K562 (cell line): ENCODE results near the gene LTO1. TPM values are rescaled to one million over a fixed set of nuclear protein-coding genes. Genes with fewer than 3 reads are reported as not detected.

Experiments
- ATAC-seq: fragments of 200-7000 bp; cut with Tn5 transposase; 3 replicates; pipeline ENCODE4 v1.9.1; 2020; ENCODE audit warnings: moderate library complexity
- BruUV-seq: library from RNA; stranded (reverse); fragments of 400-500 nt; replicated peaks from 2 replicates; lab custom pipeline; 2021; lab: Mats Ljungman, UMichigan
- CTCF ChIA-PET: fragments of 300-600 bp; formaldehyde crosslinking; extraction: SDS; loops from one replicate; lab custom pipeline; 2021; ENCODE audit warnings: low intra/inter-chr PET ratio; lab: Yijun Ruan, JAX
- POLR2A ChIA-PET: fragments of 300-600, 350-650 bp; sonication (Branson Sonifier 250); formaldehyde crosslinking; extraction: SDS; loops from one replicate; lab custom pipeline; 2021; ENCODE audit warnings: antibody characterized with exemption, inconsistent platforms; lab: Yijun Ruan, JAX
- DNase-seq, 4 experiments: peaks; one replicate each; pipeline versions ENCODE4 v3.0.0 to v3.0.0-alpha.2; 2011 to 2018; ENCODE audit warnings: low spot score in 3 of 4, mixed read lengths in 3 of 4; ENCODE audit errors: extremely low read depth in 1 of 4
- FAIRE-seq: peaks from 2 replicates; lab custom pipeline; 2011; peaks lifted over from hg19 to GRCh38; lab: Jason Lieb, UNC
- H2AFZ ChIP-seq: 2 replicates; pipeline ENCODE4 v1.6.0; 2011; ENCODE audit warnings: low read depth, low read length, control low read depth, inconsistent platforms
- H3K27ac ChIP-seq: fragments of 200-600 bp; 3 replicates; pipeline ENCODE4 v1.8.0; 2011; ENCODE audit warnings: low read depth, mild to moderate bottlenecking, control low read depth, inconsistent platforms, low read length, moderate library complexity, mixed read lengths; ENCODE audit errors: extremely low read depth
- H3K27me3 ChIP-seq, 2 experiments: fragments of 300-600 bp in 1 of 2; 2 replicates in 1 of 2; 3 replicates in 1 of 2; pipeline versions ENCODE4 v1.6.0 to v1.8.0; 2011; ENCODE audit warnings: inconsistent platforms in 2 of 2, low read length in 2 of 2, mild to moderate bottlenecking in 1 of 2, mixed read lengths in 1 of 2, moderate library complexity in 1 of 2; ENCODE audit not compliant: control insufficient read depth in 2 of 2, insufficient read depth in 2 of 2
- H3K36me3 ChIP-seq: fragments of 300-600 bp; 3 replicates; pipeline ENCODE4 v1.8.0; 2011; ENCODE audit warnings: mild to moderate bottlenecking, low read length, inconsistent platforms; ENCODE audit not compliant: control insufficient read depth, insufficient read depth
- H3K4me1 ChIP-seq, 2 experiments: fragments of 200-600 bp in 1 of 2; replicated peaks in 1 of 2; 2 replicates in 1 of 2; 3 replicates in 1 of 2; pipeline versions ENCODE4 v1.5.1 to v1.8.0; 2011; ENCODE audit warnings: inconsistent platforms in 2 of 2, low read length in 2 of 2, mild to moderate bottlenecking in 1 of 2, mixed read lengths in 1 of 2, moderate library complexity in 1 of 2; ENCODE audit not compliant: control insufficient read depth in 2 of 2, insufficient read depth in 2 of 2
- H3K4me2 ChIP-seq: 2 replicates; pipeline ENCODE4 v1.6.1; 2011; ENCODE audit warnings: low read length, control low read depth, inconsistent platforms, mixed read lengths; ENCODE audit not compliant: insufficient read depth
- H3K4me3 ChIP-seq: fragments of 200-600 bp; sonication (generic), shearing (Covaris generic); 2 replicates; pipeline ENCODE4 v1.5.1; 2016; ENCODE audit warnings: control low read depth, inconsistent platforms
- H3K79me2 ChIP-seq: fragments of 200-600 bp; 3 replicates; pipeline ENCODE4 v1.8.0; 2011; ENCODE audit warnings: low read length, inconsistent platforms; ENCODE audit not compliant: control insufficient read depth, insufficient read depth
- H3K9ac ChIP-seq, 2 experiments: 2 replicates each; pipeline versions ENCODE4 v1.6.0 to v1.6.1; 2011; ENCODE audit warnings: low read depth in 2 of 2, low read length in 2 of 2, control low read depth in 1 of 2, inconsistent platforms in 1 of 2, mild to moderate bottlenecking in 1 of 2, mixed read lengths in 1 of 2; ENCODE audit not compliant: insufficient read depth in 1 of 2
- H3K9me1 ChIP-seq: one replicate; pipeline ENCODE4 v1.6.0; 2011; ENCODE audit warnings: inconsistent platforms, mild to moderate bottlenecking, low read length, moderate library complexity; ENCODE audit not compliant: control insufficient read depth, insufficient read depth
- H3K9me3 ChIP-seq: replicated peaks from 2 replicates; pipeline ENCODE4 v1.5.1; 2011; ENCODE audit warnings: low read depth, low read length, inconsistent platforms; ENCODE audit not compliant: control insufficient read depth, insufficient read depth
- H4K20me1 ChIP-seq: replicated peaks from 2 replicates; pipeline ENCODE4 v1.6.1; 2011; ENCODE audit warnings: low read length, inconsistent platforms, mixed read lengths; ENCODE audit not compliant: control insufficient read depth, insufficient read depth
- CCAR2 ChIP-seq: fragments of 200-400 bp; formaldehyde crosslinking; IDR thresholded peaks from 2 replicates; pipeline ENCODE4 v1.6.1; 2017; ENCODE audit warnings: mild to moderate bottlenecking, low read depth, low read length
- ELF2 ChIP-seq: fragments of 250-450 bp; sonication (Bioruptor Pico); IDR thresholded peaks from 2 replicates; pipeline ENCODE4 v1.5.0; 2021; ENCODE audit warnings: mild to moderate bottlenecking
- ESRRB ChIP-seq: fragments of 250-450 bp; sonication (Bioruptor Pico); IDR thresholded peaks from 2 replicates; pipeline ENCODE4 v1.5.0; 2020; ENCODE audit warnings: mild to moderate bottlenecking, moderate library complexity, borderline replicate concordance
- ZNF146 ChIP-seq: IDR thresholded peaks from one replicate; pipeline ENCODE4 v1.6.1; 2018; ENCODE audit warnings: missing compliant biosample characterization; ENCODE audit not compliant: unreplicated experiment
- ZNF23 ChIP-seq: fragments of 250-450 bp; sonication (Bioruptor Pico); IDR thresholded peaks from 2 replicates; pipeline ENCODE4 v1.4.0; 2020; ENCODE audit warnings: mild to moderate bottlenecking
- WGBS: fragments of 100-300 bp; shearing (Covaris generic); methylation state at CpG from one replicate; pipeline ENCODE4 v1.1.6; 2016; ENCODE audit warnings: low coverage, mixed read lengths; ENCODE audit not compliant: insufficient coverage; ENCODE audit errors: missing lambda C conversion rate; 5-methylcytosine and 5-hydroxymethylcytosine counted together
- in situ Hi-C: fragments of 300-500 bp; cut with MboI; formaldehyde crosslinking; loops from 4 replicates; pipeline ENCODE4 v1.15.0; 2018; ENCODE audit warnings: inconsistent platforms, mixed read lengths
- intact Hi-C: fragments of 100-400 bp; cut with micrococcal nuclease; formaldehyde crosslinking; loops from 2 replicates; pipeline ENCODE4 v1.14.2; 2022
- polyA plus RNA-seq, 8 experiments: library from polyadenylated mRNA; depleted of rRNA in 4 of 8; stranded (reverse) in 5 of 8; unstranded in 3 of 8; fragments of >200 nt; fragmentation: Nextera tagmentation in 2 of 8; fragmentation: Illumina TruSeq in 1 of 8; extraction: Ambion mirVana in 2 of 8; extraction: Trizol in 1 of 8; gene quantifications; 2 replicates each; pipeline versions ENCODE4 v1.2.1 to v1.2.3, GENCODE V29; 2011 to 2014; ENCODE audit warnings: inconsistent platforms in 1 of 8, missing spikeins in 1 of 8
- total RNA-seq, 7 experiments: library from RNA; depleted of rRNA in 6 of 7; stranded (reverse); fragments of >200 nt in 6 of 7; fragmentation: Illumina TruSeq in 2 of 7; extraction: Trizol in 2 of 7; gene quantifications; 2 replicates each; pipeline versions ENCODE4 v1.2.1 to v1.2.3, GENCODE V29; 2011 to 2021; ENCODE audit warnings: low replicate concordance in 1 of 7
- TF ChIP-seq, protein P1 (sequence below): sonication (generic); formaldehyde crosslinking; IDR thresholded peaks from 2 replicates; pipeline ENCODE4 v1.8.1; 2023; ENCODE audit warnings: mild to moderate bottlenecking, missing genetic modification reagents, moderate library complexity
- TF ChIP-seq, protein P2 (sequence below): IDR thresholded peaks from 2 replicates; pipeline ENCODE4 v1.6.1; 2014; ENCODE audit warnings: antibody characterized with exemption

The LTO1 gene
- total and polyA plus RNA-seq, 9 of the 15 experiments (the other 6 are each of a cell fraction or from before 2014, with no cell fraction given), result 2.6 to 43.4 (median 19.1) TPM

DNA sequence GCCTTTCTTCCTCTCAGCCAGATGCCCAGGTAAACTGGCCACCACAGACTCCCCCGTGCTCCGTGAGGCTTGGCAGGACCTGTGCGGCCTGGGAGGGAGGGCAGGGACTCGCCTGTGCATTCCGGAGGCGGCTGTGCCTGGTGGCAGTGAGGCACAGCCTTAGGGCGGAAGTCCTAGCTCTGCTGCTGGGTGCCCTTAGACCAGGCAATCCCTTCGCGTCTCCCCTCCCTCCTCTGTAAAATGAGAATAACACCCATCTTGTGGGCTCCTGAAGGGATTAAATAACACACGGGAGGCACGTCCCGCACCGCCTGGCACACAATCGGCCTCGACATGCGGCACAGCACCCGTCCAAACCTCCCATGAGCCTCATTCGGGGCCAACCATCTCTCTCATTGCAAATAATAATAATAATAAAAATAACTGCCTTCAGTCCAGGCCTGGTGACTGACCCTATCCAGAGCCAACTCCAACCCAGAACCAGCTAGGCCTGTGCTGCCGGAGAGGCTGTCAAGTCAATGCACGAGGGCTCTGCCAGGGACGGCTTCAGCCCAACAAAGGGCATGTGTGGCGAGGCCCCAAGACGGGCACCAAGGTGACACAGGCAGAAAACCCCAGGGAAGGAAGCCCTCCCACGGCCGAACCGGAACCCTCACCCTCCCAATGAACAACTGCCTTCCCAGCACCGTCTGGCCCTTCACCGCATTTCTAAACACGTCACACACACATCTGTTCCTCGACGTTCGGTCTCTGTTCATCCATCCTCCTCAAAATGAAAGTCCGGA is 8.2 kb downstream of the LTO1 start:
- CTCF ChIA-PET, result no interaction called here
- Histone ChIP-seq H3K27me3 (no peaks in the 10 kb centered on the region), H2AFZ (no peak overlapping the region), H3K79me2 (no peaks in the 10 kb centered on the region), H3K27ac (no peak overlapping the region), H4K20me1 (peaks cover 5% of the 10 kb centered on the region), H3K36me3 (peaks cover 69% of the 10 kb centered on the region), H3K9ac (no peak overlapping the region; a peak in 1 of 4 replicates), H3K4me1 (peaks cover 4% of the 10 kb centered on the region in 2 experiments; a peak in 4 of 5 replicates), H3K4me2 (no peak overlapping the region), H3K9me1 (peaks cover 3% of the 10 kb centered on the region), H3K9me3 (no peaks in the 10 kb centered on the region), H3K4me3 (no peak overlapping the region)
- BruUV-seq, result no TSS peak
- intact Hi-C loops (no loop called here), in situ Hi-C loops (loop anchor here (25.0 kb wide), 2 partner anchors 830 to 1030 kb away; partner anchors contain the start of gene CPT1A)
- 94% methylated on average over 28 of the region's 33 CpGs for WGBS
- POLR2A ChIA-PET, result interaction anchor here (0.6 kb wide), 1 partner anchor 550 kb away, joined by 3 read pairs; no protein-coding TSS in a partner anchor
- FAIRE-seq, result no peak
- no peak for DNase-seq
- ATAC-seq, result no peak
- TF ChIP-seq CCAR2, result no peak
- no peak for TF ChIP-seq ZNF146 (CRISPR knock-in tag)
- no peak for TF ChIP-seq ELF2 (CRISPR knock-in tag)
- TF ChIP-seq, protein P1, sequence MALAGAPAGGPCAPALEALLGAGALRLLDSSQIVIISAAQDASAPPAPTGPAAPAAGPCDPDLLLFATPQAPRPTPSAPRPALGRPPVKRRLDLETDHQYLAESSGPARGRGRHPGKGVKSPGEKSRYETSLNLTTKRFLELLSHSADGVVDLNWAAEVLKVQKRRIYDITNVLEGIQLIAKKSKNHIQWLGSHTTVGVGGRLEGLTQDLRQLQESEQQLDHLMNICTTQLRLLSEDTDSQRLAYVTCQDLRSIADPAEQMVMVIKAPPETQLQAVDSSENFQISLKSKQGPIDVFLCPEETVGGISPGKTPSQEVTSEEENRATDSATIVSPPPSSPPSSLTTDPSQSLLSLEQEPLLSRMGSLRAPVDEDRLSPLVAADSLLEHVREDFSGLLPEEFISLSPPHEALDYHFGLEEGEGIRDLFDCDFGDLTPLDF (CRISPR knock-in tag), result no peak
- TF ChIP-seq, protein P2, sequence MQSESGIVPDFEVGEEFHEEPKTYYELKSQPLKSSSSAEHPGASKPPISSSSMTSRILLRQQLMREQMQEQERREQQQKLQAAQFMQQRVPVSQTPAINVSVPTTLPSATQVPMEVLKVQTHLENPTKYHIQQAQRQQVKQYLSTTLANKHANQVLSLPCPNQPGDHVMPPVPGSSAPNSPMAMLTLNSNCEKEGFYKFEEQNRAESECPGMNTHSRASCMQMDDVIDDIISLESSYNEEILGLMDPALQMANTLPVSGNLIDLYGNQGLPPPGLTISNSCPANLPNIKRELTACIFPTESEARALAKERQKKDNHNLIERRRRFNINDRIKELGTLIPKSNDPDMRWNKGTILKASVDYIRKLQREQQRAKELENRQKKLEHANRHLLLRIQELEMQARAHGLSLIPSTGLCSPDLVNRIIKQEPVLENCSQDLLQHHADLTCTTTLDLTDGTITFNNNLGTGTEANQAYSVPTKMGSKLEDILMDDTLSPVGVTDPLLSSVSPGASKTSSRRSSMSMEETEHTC, result no peak
- no peak for TF ChIP-seq ZNF23 (CRISPR knock-in tag)
- TF ChIP-seq ESRRB, result no peak
